Naive thymus-derived CD4-positive, alpha-beta T cell (primary cell): ENCODE measurements around the gene ATP11B. TPM values are rescaled to one million over a fixed set of nuclear protein-coding genes. Genes with fewer than 3 reads are reported as not detected.

Source experiments
- ATAC-seq: fragments of 150-1000 bp; cut with Tn5 transposase; 2 replicates; pipeline ENCODE4 v1.10.0; 2021; ENCODE audit warnings: mild to moderate bottlenecking, moderate library complexity
- CTCF ChIA-PET: fragments of 350-600 bp; sonication (Branson Sonifier 250); formaldehyde crosslinking; loops from one replicate; lab custom pipeline; 2021; ENCODE audit warnings: antibody characterized with exemption; lab: Charles Lee
- POLR2A ChIA-PET: fragments of 350-600 bp; sonication (Branson Sonifier 250); formaldehyde crosslinking; loops from one replicate; lab custom pipeline; 2021; ENCODE audit warnings: antibody characterized with exemption, inconsistent platforms; lab: Charles Lee
- DNase-seq, 9 donors: peaks; one replicate each; pipeline versions ENCODE4 v3.0.0 to v3.0.0-alpha.2; 2020 to 2022; ENCODE audit warnings: mixed read lengths in 1 of 9
- H3K27ac ChIP-seq: one replicate; pipeline ENCODE4 v1.7.0; 2013; ENCODE audit warnings: mild to moderate bottlenecking, low read depth, low read length, moderate library complexity
- H3K27me3 ChIP-seq, 2 donors: one replicate each; pipeline ENCODE4 v1.7.0; 2013; ENCODE audit warnings: low read length in 2 of 2, mild to moderate bottlenecking in 2 of 2, moderate library complexity in 2 of 2; ENCODE audit not compliant: control insufficient read depth in 2 of 2, insufficient read depth in 2 of 2
- H3K36me3 ChIP-seq, 3 experiments: 1 replicate in 2 of 3; 2 replicates in 1 of 3; pipeline ENCODE4 v1.7.0; 2013; ENCODE audit warnings: low read length in 3 of 3, mild to moderate bottlenecking in 3 of 3, moderate library complexity in 1 of 3; ENCODE audit not compliant: insufficient read depth in 3 of 3, control insufficient read depth in 2 of 3
- H3K4me1 ChIP-seq, 2 donors: one replicate each; pipeline ENCODE4 v1.7.0; 2013; ENCODE audit warnings: low read length in 2 of 2, mild to moderate bottlenecking in 2 of 2, moderate library complexity in 1 of 2; ENCODE audit not compliant: control insufficient read depth in 2 of 2, insufficient read depth in 2 of 2
- H3K4me3 ChIP-seq: 2 replicates; pipeline ENCODE4 v1.7.0; 2013; ENCODE audit warnings: mild to moderate bottlenecking, low read length
- H3K9me3 ChIP-seq, 3 experiments: 1 replicate in 2 of 3; 2 replicates in 1 of 3; pipeline ENCODE4 v1.7.0; 2013; ENCODE audit warnings: low read length in 3 of 3; ENCODE audit not compliant: control insufficient read depth in 2 of 3
- H3K27ac Mint-ChIP-seq, 9 donors: one replicate each; pipeline ENCODE4 v1.8.0; 2020 to 2022; ENCODE audit warnings: mixed read lengths in 9 of 9, mild to moderate bottlenecking in 8 of 9, moderate library complexity in 5 of 9, inconsistent platforms in 2 of 9
- H3K27me3 Mint-ChIP-seq, 5 donors: one replicate each; pipeline ENCODE4 v1.8.0; 2021 to 2022; ENCODE audit warnings: mixed read lengths in 5 of 5, mild to moderate bottlenecking in 1 of 5
- H3K36me3 Mint-ChIP-seq, 5 donors: one replicate each; pipeline ENCODE4 v1.8.0; 2020 to 2022; ENCODE audit warnings: mixed read lengths in 5 of 5, mild to moderate bottlenecking in 3 of 5, inconsistent platforms in 1 of 5
- H3K4me1 Mint-ChIP-seq, 7 donors: one replicate each; pipeline ENCODE4 v1.8.0; 2020 to 2022; ENCODE audit warnings: mixed read lengths in 7 of 7, mild to moderate bottlenecking in 3 of 7, inconsistent platforms in 1 of 7
- H3K4me3 Mint-ChIP-seq, 10 donors: one replicate each; pipeline ENCODE4 v1.8.0; 2020 to 2022; ENCODE audit warnings: mild to moderate bottlenecking in 10 of 10, mixed read lengths in 10 of 10, moderate library complexity in 6 of 10, inconsistent platforms in 2 of 10
- H3K9me3 Mint-ChIP-seq, 11 donors: one replicate each; pipeline ENCODE4 v1.8.0; 2020 to 2022; ENCODE audit warnings: mixed read lengths in 11 of 11, mild to moderate bottlenecking in 4 of 11, inconsistent platforms in 1 of 11, moderate library complexity in 1 of 11
- intact Hi-C, 2 donors: fragments of 100-400 bp; cut with micrococcal nuclease; formaldehyde crosslinking; loops; one replicate each; pipeline ENCODE4 v1.15.1; 2023
- polyA plus RNA-seq, 2 donors: library from polyadenylated mRNA; unstranded; fragments of 300-500 nt; fragmentation: Illumina TruSeq; gene quantifications; one replicate each; pipeline ENCODE4 v1.2.3, GENCODE V29; 2021
- total RNA-seq, 6 experiments: library from RNA in 5 of 6; stranded (reverse) in 5 of 6; gene quantifications; 1 replicate in 5 of 6; 2 replicates in 1 of 6; pipeline ENCODE4 v1.2.3 and lab custom pipeline; 2021 to 2026

ATP11B gene
- total and polyA plus RNA-seq, 7 experiments from 2014 or later = 28.4 to 136 (median 113) TPM

GRCh38 chr3:182837855-182838454 is 44.7 kb downstream of the ATP11B start:
- Mint-ChIP-seq H3K4me3 (no peak overlapping the region), H3K4me1 (peaks cover 3 to 20% (median 4%) of the 10 kb centered on the region in 7 donors), H3K27ac (no peak overlapping the region), H3K36me3 (peaks cover 18 to 53% (median 31%) of the 10 kb centered on the region in 5 donors), H3K9me3 (peaks cover 0 to 2% (median 0%) of the 10 kb centered on the region in 11 donors), H3K27me3 (no peaks in the 10 kb centered on the region)
- H3K27me3 ChIP-seq = no peaks in the 10 kb centered on the region
- no peaks in the 10 kb centered on the region for H3K4me1 ChIP-seq
- ATAC-seq (peak; percentile 53), DNase-seq (peak in 6 of 9 donors; percentile 5 to 52 (median 34))
- H3K36me3 ChIP-seq = peaks cover 10 to 53% (median 11%) of the 10 kb centered on the region in 3 experiments
- H3K27ac ChIP-seq = no peak overlapping the region
- no peak overlapping the region for H3K4me3 ChIP-seq
- no peaks in the 10 kb centered on the region for H3K9me3 ChIP-seq
- POLR2A ChIA-PET = interaction anchor here (1.3 kb wide), 1 partner anchor 122 kb away, joined by 3 read pairs; no protein-coding TSS in a partner anchor
- CTCF ChIA-PET = interaction anchor here (0.8 to 2.1 kb wide), 9 partner anchors 9 to 1849 kb away, joined by 3 to 33 read pairs (median 4); partner anchors contain the start of gene DNAJC19
- intact Hi-C loops = loop anchor here (1.0 to 2.0 kb wide), 4 partner anchors 15 to 124 kb away; no protein-coding TSS in a partner anchor

- no peaks in the 10 kb centered on the region for H3K4me1 ChIP-seq
- Mint-ChIP-seq H3K27ac (peak overlapping the region in 2 of 9 donors; percentile 23 to 40), H3K4me1 (peaks cover 0 to 17% (median 0%) of the 10 kb centered on the region in 7 donors), H3K36me3 (peaks cover 24 to 69% (median 49%) of the 10 kb centered on the region in 5 donors), H3K27me3 (no peaks in the 10 kb centered on the region), H3K4me3 (no peak overlapping the region), H3K9me3 (peaks cover 0 to 2% (median 0%) of the 10 kb centered on the region in 11 donors)
- peaks cover 5 to 55% (median 18%) of the 10 kb centered on the region in 3 experiments for H3K36me3 ChIP-seq
- ATAC-seq = no peak
- no peak overlapping the region for H3K27ac ChIP-seq
- no peaks in the 10 kb centered on the region for H3K9me3 ChIP-seq
- intact Hi-C loops = no loop called here
- H3K4me3 ChIP-seq = no peak overlapping the region
- no peak for DNase-seq
- no peaks in the 10 kb centered on the region for H3K27me3 ChIP-seq
- CTCF ChIA-PET = interaction anchor here (1.0 to 1.4 kb wide), 2 partner anchors 129 to 132 kb away, joined by 3 to 9 read pairs; no protein-coding TSS in a partner anchor
- POLR2A ChIA-PET = no interaction called here
Observed at GRCh38 chr3:182843478-182843877, 50.2 kb downstream of the ATP11B start.

- H3K36me3 ChIP-seq = peaks cover 25 to 69% (median 35%) of the 10 kb centered on the region in 3 experiments
- no peak overlapping the region for H3K4me3 ChIP-seq
- no peak overlapping the region for H3K27ac ChIP-seq
- Mint-ChIP-seq H3K36me3 (peaks cover 12 to 68% (median 54%) of the 10 kb centered on the region in 5 donors), H3K9me3 (no peaks in the 10 kb centered on the region), H3K27ac (peak overlapping the region in 2 of 9 donors; percentile 12 to 35), H3K27me3 (no peaks in the 10 kb centered on the region), H3K4me3 (no peak overlapping the region), H3K4me1 (peaks cover 0 to 6% (median 0%) of the 10 kb centered on the region in 7 donors)
- no peaks in the 10 kb centered on the region for H3K27me3 ChIP-seq
- ChIA-PET POLR2A (no interaction called here), CTCF (no interaction called here)
- intact Hi-C loops = no loop called here
- no peak for DNase-seq
- ATAC-seq = no peak
- H3K9me3 ChIP-seq = no peaks in the 10 kb centered on the region
- H3K4me1 ChIP-seq = no peaks in the 10 kb centered on the region
Observed at GRCh38 chr3:182848906-182849305, 55.6 kb downstream of the ATP11B start.

- no peak overlapping the region for H3K4me3 Mint-ChIP-seq
- no peaks in the 10 kb centered on the region for H3K9me3 Mint-ChIP-seq
- peak overlapping the region in 6 of 9 donors; percentile 18 to 62 (median 39) for H3K27ac Mint-ChIP-seq
- H3K4me3 ChIP-seq = no peak overlapping the region
- DNase-seq = no peak
- ChIA-PET CTCF (interaction anchor here (0.7 kb wide), 1 partner anchor 143 kb away, joined by 3 read pairs; no protein-coding TSS in a partner anchor), POLR2A (no interaction called here)
- no peaks in the 10 kb centered on the region for H3K27me3 Mint-ChIP-seq
- no peaks in the 10 kb centered on the region for H3K4me1 ChIP-seq
- no peaks in the 10 kb centered on the region for H3K27me3 ChIP-seq
- peaks cover 13 to 39% (median 15%) of the 10 kb centered on the region in 3 experiments for H3K36me3 ChIP-seq
- no peaks in the 10 kb centered on the region for H3K9me3 ChIP-seq
- H3K36me3 Mint-ChIP-seq = peaks cover 10 to 51% (median 29%) of the 10 kb centered on the region in 5 donors
- ATAC-seq = no peak
- H3K4me1 Mint-ChIP-seq = peaks cover 0 to 10% (median 5%) of the 10 kb centered on the region in 7 donors
- intact Hi-C loops = no loop called here
- no peak overlapping the region for H3K27ac ChIP-seq
Observed at GRCh38 chr3:182855076-182855475, 61.8 kb downstream of the ATP11B start.

- Mint-ChIP-seq H3K4me1 (peaks cover 0 to 34% (median 12%) of the 10 kb centered on the region in 7 donors), H3K36me3 (peaks cover 9 to 39% (median 27%) of the 10 kb centered on the region in 5 donors), H3K4me3 (peak overlapping the region in 1 of 10 donors; percentile 51), H3K27me3 (no peaks in the 10 kb centered on the region), H3K9me3 (peaks cover 0 to 2% (median 0%) of the 10 kb centered on the region in 11 donors), H3K27ac (no peak overlapping the region)
- Histone ChIP-seq H3K27me3 (no peaks in the 10 kb centered on the region), H3K27ac (no peak overlapping the region), H3K9me3 (no peaks in the 10 kb centered on the region), H3K4me3 (no peak overlapping the region), H3K4me1 (no peaks in the 10 kb centered on the region), H3K36me3 (peaks cover 0 to 26% (median 9%) of the 10 kb centered on the region in 3 experiments)
- ATAC-seq (no peak), DNase-seq (no peak)
- ChIA-PET CTCF (no interaction called here), POLR2A (interaction anchor here (0.6 to 0.7 kb wide), 2 partner anchors 193 to 283 kb away, joined by 3 to 4 read pairs; no protein-coding TSS in a partner anchor)
- intact Hi-C loops = loop anchor here in 1 of 2 donors (2.0 kb wide), 1 partner anchor 13 kb away; no protein-coding TSS in a partner anchor
Observed at GRCh38 chr3:182861348-182861747, 68.0 kb downstream of the ATP11B start.

- no peak overlapping the region for H3K27ac ChIP-seq
- peaks cover 0 to 26% (median 9%) of the 10 kb centered on the region in 3 experiments for H3K36me3 ChIP-seq
- peaks cover 0 to 34% (median 12%) of the 10 kb centered on the region in 7 donors for H3K4me1 Mint-ChIP-seq
- POLR2A ChIA-PET = interaction anchor here (0.6 kb wide), 2 partner anchors 192 to 804 kb away, joined by 3 read pairs; no protein-coding TSS in a partner anchor
- peak overlapping the region in 4 of 9 donors; percentile 7 to 67 (median 18) for H3K27ac Mint-ChIP-seq
- peaks cover 0 to 2% (median 0%) of the 10 kb centered on the region in 11 donors for H3K9me3 Mint-ChIP-seq
- no peaks in the 10 kb centered on the region for H3K4me1 ChIP-seq
- no peaks in the 10 kb centered on the region for H3K27me3 Mint-ChIP-seq
- peaks cover 9 to 39% (median 27%) of the 10 kb centered on the region in 5 donors for H3K36me3 Mint-ChIP-seq
- H3K4me3 ChIP-seq = no peak overlapping the region
- H3K27me3 ChIP-seq = no peaks in the 10 kb centered on the region
- DNase-seq (no peak), ATAC-seq (no peak)
- no peaks in the 10 kb centered on the region for H3K9me3 ChIP-seq
- peak overlapping the region in 1 of 10 donors; percentile 24 for H3K4me3 Mint-ChIP-seq
- intact Hi-C loops = no loop called here
- CTCF ChIA-PET = no interaction called here
Observed at GRCh38 chr3:182862159-182862860, 69.0 kb downstream of the ATP11B start.
